OCI-LY3 (cell line): Measurements from ENCODE around the gene DOK7.

Source experiments
- H2AFZ ChIP-seq: fragments of 200-600, 300-600 bp; shearing (Covaris generic); 2 replicates; pipeline ENCODE4 v1.6.0; 2014; ENCODE audit warnings: antibody characterized with exemption, low read depth, low read length
- H3K27ac ChIP-seq: fragments of 200-600, 300-600 bp; sonication (generic); 2 replicates; pipeline ENCODE4 v1.5.1; 2014; ENCODE audit warnings: mild to moderate bottlenecking, low read length, moderate library complexity, mixed read lengths
- H3K27me3 ChIP-seq: fragments of 200-600, 300-600 bp; sonication (generic); 2 replicates; pipeline ENCODE4 v1.6.1; 2014; ENCODE audit warnings: low read depth, low read length, mixed read lengths
- H3K36me3 ChIP-seq: fragments of 200-600, 300-600 bp; sonication (generic); replicated peaks from 2 replicates; pipeline ENCODE3; 2014; ENCODE audit warnings: low read depth, low read length, mixed read lengths
- H3K4me1 ChIP-seq: fragments of 300-600, 200-600 bp; sonication (generic); 2 replicates; pipeline ENCODE4 v1.6.1; 2014; ENCODE audit warnings: low read length, mixed read lengths
- H3K4me2 ChIP-seq: fragments of 200-600, 300-600 bp; sonication (generic); 2 replicates; pipeline ENCODE4 v1.6.1; 2014; ENCODE audit warnings: low read length, mixed read lengths
- H3K4me3 ChIP-seq: fragments of 300-600, 200-600 bp; sonication (generic); 2 replicates; pipeline ENCODE4 v1.5.1; 2014; ENCODE audit warnings: antibody characterized with exemption, mild to moderate bottlenecking, low read length, moderate library complexity
- H3K79me2 ChIP-seq: fragments of 300-600, 200-600 bp; shearing (Covaris generic); 2 replicates; pipeline ENCODE4 v1.6.1; 2014; ENCODE audit warnings: mild to moderate bottlenecking, low read length, mixed read lengths
- H3K9ac ChIP-seq: fragments of 300-600, 200-600 bp; shearing (Covaris generic); 2 replicates; pipeline ENCODE4 v1.6.0; 2014; ENCODE audit warnings: mild to moderate bottlenecking, low read length, moderate library complexity
- H3K9me3 ChIP-seq: fragments of 200-600, 300-600 bp; shearing (Covaris generic); 2 replicates; pipeline ENCODE4 v1.6.1; 2014; ENCODE audit warnings: low read length, mixed read lengths; ENCODE audit not compliant: insufficient read depth
- H4K20me1 ChIP-seq: fragments of 200-600, 300-600 bp; sonication (generic); 2 replicates; pipeline ENCODE4 v1.6.1; 2016; ENCODE audit warnings: low read length, mixed read lengths; ENCODE audit not compliant: insufficient read depth
- CTCF ChIP-seq: fragments of 200-600, 300-600 bp; sonication (generic); IDR thresholded peaks from 2 replicates; pipeline ENCODE4 v1.5.1; 2014; ENCODE audit warnings: antibody characterized with exemption, low read length, low read depth
- EZH2phosphoT487 ChIP-seq: fragments of 200-600 bp; shearing (Covaris generic); IDR thresholded peaks from 2 replicates; pipeline ENCODE4 v1.6.1; 2018; ENCODE audit warnings: antibody characterized with exemption, mixed run types, low read depth

Gene DOK7

GRCh38 chr4:3485011-3485791 lies 22.1 kb downstream of the DOK7 start:
- no peak overlapping the region for H3K9ac ChIP-seq
- H3K9me3 ChIP-seq: no peaks in the 10 kb centered on the region
- H3K79me2 ChIP-seq: no peaks in the 10 kb centered on the region
- H4K20me1 ChIP-seq: peaks cover 8% of the 10 kb centered on the region; the same call in 1 of the 2 replicates
- H3K4me1 ChIP-seq: peaks cover 11% of the 10 kb centered on the region; the same call in 1 of the 2 replicates
- H3K4me2 ChIP-seq: peak overlapping the region; percentile 38
- H3K27me3 ChIP-seq: peaks cover 87% of the 10 kb centered on the region
- no peak overlapping the region for H2AFZ ChIP-seq
- no peaks in the 10 kb centered on the region for H3K36me3 ChIP-seq
- TF ChIP-seq CTCF: no peak
- H3K4me3 ChIP-seq: peak overlapping the region; percentile 34
- H3K27ac ChIP-seq: no peak overlapping the region

GRCh38 chr4:3485886-3486540 lies 22.9 kb downstream of the DOK7 start:
- Histone ChIP-seq H4K20me1 (peaks cover 8% of the 10 kb centered on the region; the same call in 1 of the 2 replicates), H3K27me3 (peaks cover 91% of the 10 kb centered on the region), H3K36me3 (no peaks in the 10 kb centered on the region), H3K79me2 (no peaks in the 10 kb centered on the region), H3K4me2 (peak overlapping the region; percentile 38; the same call in 1 of the 2 replicates), H3K4me1 (peaks cover 11% of the 10 kb centered on the region; the same call in 1 of the 2 replicates), H3K9ac (no peak overlapping the region), H3K9me3 (no peaks in the 10 kb centered on the region), H2AFZ (no peak overlapping the region), H3K4me3 (no peak overlapping the region), H3K27ac (no peak overlapping the region)
- TF ChIP-seq CTCF: no peak
- TF ChIP-seq EZH2phosphoT487: no peak; the same call in 1 of the 2 replicates

GRCh38 chr4:3486541-3487540 lies 23.7 kb downstream of the DOK7 start:
- peaks cover 8% of the 10 kb centered on the region; the same call in 1 of the 2 replicates for H4K20me1 ChIP-seq
- H3K27ac ChIP-seq: no peak overlapping the region
- H3K79me2 ChIP-seq: no peaks in the 10 kb centered on the region
- no peaks in the 10 kb centered on the region for H3K9me3 ChIP-seq
- H2AFZ ChIP-seq: no peak overlapping the region
- H3K36me3 ChIP-seq: no peaks in the 10 kb centered on the region
- no peak overlapping the region for H3K9ac ChIP-seq
- TF ChIP-seq CTCF: no peak
- TF ChIP-seq EZH2phosphoT487: no peak
- H3K4me3 ChIP-seq: no peak overlapping the region
- H3K27me3 ChIP-seq: peaks cover 91% of the 10 kb centered on the region
- no peak overlapping the region for H3K4me2 ChIP-seq
- peaks cover 11% of the 10 kb centered on the region; the same call in 1 of the 2 replicates for H3K4me1 ChIP-seq
